Measurements from ENCODE around the gene GLT8D2.
"Not testable (repeated sequence)": the region's sequence is repeated elsewhere in the genome, so short reads cannot be mapped to it uniquely, and the experiment has no call there.

GLT8D2 gene

DNA sequence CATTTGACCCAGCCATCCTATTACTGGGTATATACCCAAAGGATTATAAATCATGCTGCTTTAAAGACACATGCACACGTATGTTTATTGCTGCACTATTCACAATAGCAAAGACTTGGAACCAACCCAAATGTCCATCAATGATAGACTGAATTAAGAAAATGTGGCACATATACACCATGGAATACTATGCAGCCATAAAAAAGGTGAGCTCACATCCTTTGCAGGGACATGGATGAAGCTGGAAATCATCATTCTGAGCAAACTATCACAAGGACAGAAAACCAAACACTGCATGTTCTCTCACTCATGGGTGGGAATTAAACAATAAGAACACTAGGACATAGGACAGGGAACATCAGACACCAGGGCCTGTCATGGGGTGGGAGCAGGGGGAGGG, 10.2 kb downstream of the GLT8D2 start:
- not testable (repeated sequence) for H3K4me2 ChIP-seq (ENCODE audit: low read length, poor library complexity, severe bottlenecking); H3K9me3 ChIP-seq (ENCODE audit: control insufficient read depth, low read length); H4K91ac ChIP-seq (ENCODE audit: low read length); H2BK5ac ChIP-seq (ENCODE audit: low read depth, low read length, poor library complexity, severe bottlenecking); H3K23ac ChIP-seq (ENCODE audit: low read length in 2 of 2); H3K9ac ChIP-seq (ENCODE audit: low read length); H3K27me3 ChIP-seq (ENCODE audit: control insufficient read depth in 1 of 2, insufficient read depth in 1 of 2, low read length in 2 of 2); H4K8ac ChIP-seq (ENCODE audit: low read length); H2BK12ac ChIP-seq (ENCODE audit: low read length in 2 of 2); H2AFZ ChIP-seq (ENCODE audit: low read depth, low read length); H3K4me1 ChIP-seq (ENCODE audit: control insufficient read depth, insufficient read depth, low read depth, low read length); H3K36me3 ChIP-seq (ENCODE audit: control insufficient read depth in 1 of 2, insufficient read depth in 2 of 2, low read depth in 1 of 2, low read length in 2 of 2); H3K14ac ChIP-seq (ENCODE audit: low read length in 2 of 2); H2BK15ac ChIP-seq (ENCODE audit: low read depth, poor library complexity, severe bottlenecking); H3K4me3 ChIP-seq (ENCODE audit: insufficient read depth in 1 of 2, low read depth in 1 of 2, low read length in 2 of 2); H3K27ac ChIP-seq (ENCODE audit: low read length, poor library complexity, severe bottlenecking); H2AK5ac ChIP-seq (ENCODE audit: low read length, severe bottlenecking); H3K18ac ChIP-seq (ENCODE audit: low read depth in 1 of 2, low read length in 2 of 2); DNase-seq; H2BK120ac ChIP-seq (ENCODE audit: low read depth, low read length); H3K4ac ChIP-seq (ENCODE audit: low read depth in 1 of 2, low read length in 2 of 2)
- WGBS: 100% methylated on average over 1 of the region's 1 CpG
- peaks cover 22% of the 10 kb centered on the region for H3K79me1 ChIP-seq (replicated peaks; ENCODE audit: low read length, poor library complexity, severe bottlenecking)

DNA sequence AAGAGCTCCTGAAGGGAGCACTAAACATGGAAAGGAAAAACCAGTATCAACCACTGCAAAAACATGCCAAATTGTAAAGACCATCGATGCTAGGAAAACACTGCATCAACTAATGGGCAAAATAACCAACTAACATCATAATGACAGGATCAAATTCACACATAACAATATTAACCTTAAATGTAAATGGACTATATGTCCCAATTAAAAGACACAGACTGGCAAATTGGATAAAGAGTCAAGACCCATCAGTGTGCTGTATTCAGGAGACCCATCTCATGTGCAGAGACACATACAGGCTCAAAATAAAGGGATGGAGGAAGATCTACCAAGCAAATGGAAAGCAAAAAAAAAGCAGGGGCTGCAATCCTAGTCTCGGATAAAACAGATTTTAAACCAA, 13.8 kb downstream of the GLT8D2 start:
- H2AFZ ChIP-seq (ENCODE audit: low read depth, low read length); H2BK12ac ChIP-seq (ENCODE audit: low read length in 2 of 2); H3K9me3 ChIP-seq (ENCODE audit: control insufficient read depth, low read length); H3K4me2 ChIP-seq (ENCODE audit: low read length, poor library complexity, severe bottlenecking); H2BK120ac ChIP-seq (ENCODE audit: low read depth, low read length); DNase-seq; H4K8ac ChIP-seq (ENCODE audit: low read length); H3K4me1 ChIP-seq (ENCODE audit: control insufficient read depth, insufficient read depth, low read depth, low read length); H3K36me3 ChIP-seq (ENCODE audit: control insufficient read depth in 1 of 2, insufficient read depth in 2 of 2, low read depth in 1 of 2, low read length in 2 of 2); H3K23ac ChIP-seq (ENCODE audit: low read length in 2 of 2); H3K27me3 ChIP-seq (ENCODE audit: control insufficient read depth in 1 of 2, insufficient read depth in 1 of 2, low read length in 2 of 2); H3K27ac ChIP-seq (ENCODE audit: low read length, poor library complexity, severe bottlenecking); H3K4ac ChIP-seq (ENCODE audit: low read depth in 1 of 2, low read length in 2 of 2); H3K9ac ChIP-seq (ENCODE audit: low read length); H3K14ac ChIP-seq (ENCODE audit: low read length in 2 of 2); H2BK15ac ChIP-seq (ENCODE audit: low read depth, poor library complexity, severe bottlenecking); H3K4me3 ChIP-seq (ENCODE audit: insufficient read depth in 1 of 2, low read depth in 1 of 2, low read length in 2 of 2); H3K18ac ChIP-seq (ENCODE audit: low read depth in 1 of 2, low read length in 2 of 2); H2AK5ac ChIP-seq (ENCODE audit: low read length, severe bottlenecking); H3K79me1 ChIP-seq (replicated peaks; ENCODE audit: low read length, poor library complexity, severe bottlenecking); H4K91ac ChIP-seq (ENCODE audit: low read length); H2BK5ac ChIP-seq (ENCODE audit: low read depth, low read length, poor library complexity, severe bottlenecking): not testable (repeated sequence)
- 100% methylated on average over 2 of the region's 2 CpGs for WGBS

DNA sequence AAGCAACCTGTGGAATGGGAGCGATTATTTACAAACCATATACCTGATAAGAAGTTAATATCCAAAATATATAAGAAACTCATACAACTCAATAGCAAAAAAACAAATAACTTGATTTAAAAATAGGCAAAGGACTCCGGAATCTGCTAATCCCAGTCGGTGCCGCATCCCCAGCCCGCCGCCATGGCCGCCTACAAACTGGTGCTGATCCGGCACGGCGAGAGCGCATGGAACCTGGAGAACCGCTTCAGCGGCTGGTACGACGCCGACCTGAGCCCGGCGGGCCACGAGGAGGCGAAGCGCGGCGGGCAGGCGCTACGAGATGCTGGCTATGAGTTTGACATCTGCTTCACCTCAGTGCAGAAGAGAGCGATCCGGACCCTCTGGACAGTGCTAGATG, 19.4 kb downstream of the GLT8D2 start:
- H3K18ac ChIP-seq (ENCODE audit: low read depth in 1 of 2, low read length in 2 of 2); H3K27ac ChIP-seq (ENCODE audit: low read length, poor library complexity, severe bottlenecking); DNase-seq; H3K4me3 ChIP-seq (ENCODE audit: insufficient read depth in 1 of 2, low read depth in 1 of 2, low read length in 2 of 2); H3K36me3 ChIP-seq (ENCODE audit: control insufficient read depth in 1 of 2, insufficient read depth in 2 of 2, low read depth in 1 of 2, low read length in 2 of 2); H3K4me2 ChIP-seq (ENCODE audit: low read length, poor library complexity, severe bottlenecking); H2BK5ac ChIP-seq (ENCODE audit: low read depth, low read length, poor library complexity, severe bottlenecking); H3K4me1 ChIP-seq (ENCODE audit: control insufficient read depth, insufficient read depth, low read depth, low read length); H3K14ac ChIP-seq (ENCODE audit: low read length in 2 of 2); H2AFZ ChIP-seq (ENCODE audit: low read depth, low read length); H3K27me3 ChIP-seq (ENCODE audit: control insufficient read depth in 1 of 2, insufficient read depth in 1 of 2, low read length in 2 of 2); H4K8ac ChIP-seq (ENCODE audit: low read length); H2BK15ac ChIP-seq (ENCODE audit: low read depth, poor library complexity, severe bottlenecking); H2AK5ac ChIP-seq (ENCODE audit: low read length, severe bottlenecking); H4K91ac ChIP-seq (ENCODE audit: low read length); H3K9me3 ChIP-seq (ENCODE audit: control insufficient read depth, low read length); H3K4ac ChIP-seq (ENCODE audit: low read depth in 1 of 2, low read length in 2 of 2); H2BK12ac ChIP-seq (ENCODE audit: low read length in 2 of 2); H3K9ac ChIP-seq (ENCODE audit: low read length); H2BK120ac ChIP-seq (ENCODE audit: low read depth, low read length); H3K23ac ChIP-seq (ENCODE audit: low read length in 2 of 2): not testable (repeated sequence)
- peaks cover 13% of the 10 kb centered on the region for H3K79me1 ChIP-seq (replicated peaks; ENCODE audit: low read length, poor library complexity, severe bottlenecking)
- no CpG with 5 or more reads among the region's 27 CpGs for WGBS

DNA sequence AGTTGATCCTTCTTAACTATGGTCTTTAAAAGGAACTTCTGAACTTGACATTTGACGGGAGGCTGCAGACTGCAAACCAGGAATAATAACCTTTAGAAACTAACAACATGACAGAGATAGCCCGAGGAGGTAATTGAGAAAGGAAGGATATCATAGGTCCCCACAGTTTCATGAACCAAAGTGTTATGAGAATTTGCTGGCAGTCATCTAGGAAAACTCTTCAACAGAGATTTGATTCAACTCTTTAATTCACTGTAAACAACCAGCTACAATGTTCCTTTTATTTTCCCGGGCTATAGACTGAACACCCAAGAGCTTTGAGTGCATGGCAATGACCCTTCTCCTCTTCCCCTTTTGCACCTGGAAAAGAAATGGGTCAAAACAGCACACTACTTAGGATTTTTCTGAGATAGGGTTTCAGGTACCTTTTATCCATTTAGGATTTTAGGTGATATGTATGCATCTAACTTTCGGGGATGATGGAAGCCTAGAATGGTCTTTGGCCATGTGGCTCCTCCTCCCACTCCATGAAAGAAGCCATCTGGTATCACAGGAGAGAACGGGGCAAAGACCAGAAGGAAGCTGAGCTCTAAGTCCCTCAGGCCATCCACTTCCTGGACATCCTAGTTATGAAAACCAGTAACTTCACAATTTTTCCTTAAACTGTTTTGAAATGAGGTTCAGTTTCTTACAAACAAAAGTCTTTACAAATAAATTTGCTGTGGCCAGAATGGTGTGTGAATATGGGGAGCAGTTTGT, 23.0 kb downstream of the GLT8D2 start:
- no peak overlapping the region for H3K4me3 ChIP-seq (ENCODE audit: insufficient read depth in 1 of 2, low read depth in 1 of 2, low read length in 2 of 2)
- H3K27me3 ChIP-seq (ENCODE audit: control insufficient read depth in 1 of 2, insufficient read depth in 1 of 2, low read length in 2 of 2): no peaks in the 10 kb centered on the region
- no peak overlapping the region for H3K18ac ChIP-seq (ENCODE audit: low read depth in 1 of 2, low read length in 2 of 2)
- H3K36me3 ChIP-seq (ENCODE audit: control insufficient read depth in 1 of 2, insufficient read depth in 2 of 2, low read depth in 1 of 2, low read length in 2 of 2): peaks cover 0 to 3% of the 10 kb centered on the region in 2 experiments
- no peak overlapping the region for H2AFZ ChIP-seq (ENCODE audit: low read depth, low read length)
- no peak overlapping the region for H4K8ac ChIP-seq (ENCODE audit: low read length)
- H3K4ac ChIP-seq (ENCODE audit: low read depth in 1 of 2, low read length in 2 of 2): no peak overlapping the region
- H3K4me1 ChIP-seq (ENCODE audit: control insufficient read depth, insufficient read depth, low read depth, low read length): no peaks in the 10 kb centered on the region
- H3K4me2 ChIP-seq (ENCODE audit: low read length, poor library complexity, severe bottlenecking): no peak overlapping the region
- H3K79me1 ChIP-seq (replicated peaks; ENCODE audit: low read length, poor library complexity, severe bottlenecking): peaks cover 12% of the 10 kb centered on the region
- H2BK5ac ChIP-seq (ENCODE audit: low read depth, low read length, poor library complexity, severe bottlenecking): no peak overlapping the region
- H3K27ac ChIP-seq (ENCODE audit: low read length, poor library complexity, severe bottlenecking): no peak overlapping the region
- H3K23ac ChIP-seq (ENCODE audit: low read length in 2 of 2): no peak overlapping the region
- no peak overlapping the region for H2BK15ac ChIP-seq (ENCODE audit: low read depth, poor library complexity, severe bottlenecking)
- no peak overlapping the region for H3K9ac ChIP-seq (ENCODE audit: low read length)
- H3K14ac ChIP-seq (ENCODE audit: low read length in 2 of 2): no peak overlapping the region
- 76% methylated on average over 5 of the region's 5 CpGs for WGBS
- H3K9me3 ChIP-seq (ENCODE audit: control insufficient read depth, low read length): peaks cover 9% of the 10 kb centered on the region
- DNase-seq: no peak
- H4K91ac ChIP-seq (ENCODE audit: low read length): no peak overlapping the region
- H2BK12ac ChIP-seq (ENCODE audit: low read length in 2 of 2): no peak overlapping the region
- H2BK120ac ChIP-seq (ENCODE audit: low read depth, low read length): no peak overlapping the region
- H2AK5ac ChIP-seq (ENCODE audit: low read length, severe bottlenecking): no peak overlapping the region
